H1 (cell line): ENCODE results near the gene ABCG5. TPM values are rescaled to one million over a fixed set of nuclear protein-coding genes. Genes with fewer than 3 reads are reported as not detected.

Experiments
- CTCF ChIA-PET: fragments of 300-600 bp; sonication (Branson Sonifier 250); formaldehyde crosslinking; loops from one replicate; lab custom pipeline; 2021; ENCODE audit not compliant: partially characterized antibody; lab: Charles Lee
- POLR2A ChIA-PET: fragments of 300-600 bp; sonication (Branson Sonifier 250); formaldehyde crosslinking; loops from one replicate; lab custom pipeline; 2021; ENCODE audit warnings: inconsistent platforms; ENCODE audit not compliant: partially characterized antibody; lab: Charles Lee
- DNase-seq, 2 experiments: peaks; one replicate each; pipeline versions ENCODE4 v3.0.0 to v3.0.0-alpha.2; 2010 to 2022; ENCODE audit warnings: low spot score in 2 of 2, low read depth in 1 of 2, mixed read lengths in 1 of 2
- FAIRE-seq: peaks from 2 replicates; lab custom pipeline; 2011; peaks lifted over from hg19 to GRCh38; lab: Jason Lieb, UNC
- H2AFZ ChIP-seq: 2 replicates; pipeline ENCODE4 v1.8.1; 2012; ENCODE audit warnings: low read length, inconsistent platforms
- H2AK5ac ChIP-seq: 2 replicates; pipeline ENCODE4 v1.6.1; 2013; ENCODE audit warnings: low read depth, low read length
- H2BK120ac ChIP-seq: replicated peaks from 2 replicates; pipeline ENCODE3; 2013; ENCODE audit warnings: low read depth, low read length, inconsistent platforms
- H2BK12ac ChIP-seq: 2 replicates; pipeline ENCODE4 v1.6.1; 2013; ENCODE audit warnings: low read depth, low read length
- H2BK15ac ChIP-seq: 2 replicates; pipeline ENCODE4 v1.6.1; 2013; ENCODE audit warnings: low read length
- H2BK20ac ChIP-seq: 2 replicates; pipeline ENCODE4 v1.6.1; 2013; ENCODE audit warnings: low read length
- H2BK5ac ChIP-seq: 2 replicates; pipeline ENCODE4 v1.6.1; 2013; ENCODE audit warnings: low read depth, low read length
- H3K14ac ChIP-seq: 2 replicates; pipeline ENCODE4 v1.6.1; 2013; ENCODE audit warnings: inconsistent platforms; ENCODE audit not compliant: insufficient read length
- H3K18ac ChIP-seq: 2 replicates; pipeline ENCODE4 v1.6.1; 2013; ENCODE audit warnings: low read length; ENCODE audit errors: extremely low read depth
- H3K23ac ChIP-seq: 2 replicates; pipeline ENCODE4 v1.6.1; 2013; ENCODE audit warnings: inconsistent platforms; ENCODE audit not compliant: insufficient read length
- H3K23me2 ChIP-seq: 2 replicates; pipeline ENCODE4 v1.6.1; 2013; ENCODE audit warnings: low read depth, low read length
- H3K27ac ChIP-seq: 2 replicates; pipeline ENCODE4 v1.6.1; 2011; ENCODE audit warnings: low read depth, low read length, inconsistent platforms
- H3K27me3 ChIP-seq, 4 experiments: replicated peaks in 1 of 4; 1 replicate in 1 of 4; 2 replicates in 3 of 4; pipeline versions ENCODE4 v1.6.1 to v1.8.1; 2011 to 2013; ENCODE audit warnings: low read length in 3 of 4, mild to moderate bottlenecking in 3 of 4, inconsistent platforms in 2 of 4, mixed read lengths in 2 of 4, moderate library complexity in 1 of 4; ENCODE audit not compliant: control insufficient read depth in 3 of 4, insufficient read depth in 3 of 4; ENCODE audit errors: extremely low read depth in 1 of 4
- H3K36me3 ChIP-seq, 4 experiments: 2 replicates each; pipeline versions ENCODE4 v1.6.1 to v1.8.1; 2011 to 2013; ENCODE audit warnings: mild to moderate bottlenecking in 4 of 4, low read length in 3 of 4, moderate library complexity in 2 of 4, control low read depth in 1 of 4, inconsistent platforms in 1 of 4; ENCODE audit not compliant: insufficient read depth in 4 of 4, control insufficient read depth in 2 of 4
- H3K4ac ChIP-seq: replicated peaks from 2 replicates; pipeline ENCODE3; 2013; ENCODE audit warnings: low read length, low read depth, mixed read lengths, inconsistent platforms; ENCODE audit not compliant: insufficient read length
- H3K4me1 ChIP-seq, 4 experiments: replicated peaks in 1 of 4; 1 replicate in 1 of 4; 2 replicates in 3 of 4; pipeline versions ENCODE4 v1.6.1 to v1.8.1; 2011 to 2013; ENCODE audit warnings: low read length in 3 of 4, inconsistent platforms in 2 of 4, mixed read lengths in 1 of 4; ENCODE audit not compliant: insufficient read depth in 4 of 4, control insufficient read depth in 3 of 4
- H3K4me2 ChIP-seq, 2 experiments: 2 replicates each; pipeline versions ENCODE4 v1.6.1 to v1.8.1; 2011 to 2013; ENCODE audit warnings: low read depth in 2 of 2, low read length in 2 of 2, control low read depth in 1 of 2, inconsistent platforms in 1 of 2, mild to moderate bottlenecking in 1 of 2; ENCODE audit not compliant: insufficient read depth in 1 of 2
- H3K4me3 ChIP-seq, 4 experiments: fragments of 200-600, 300-600 bp in 1 of 4; sonication (generic), shearing (Covaris generic), sonication (Bioruptor Twin) in 1 of 4; 2 replicates each; pipeline versions ENCODE4 v1.5.1 to v1.8.1; 2011 to 2016; ENCODE audit warnings: low read length in 4 of 4, low read depth in 3 of 4, control low read depth in 2 of 4, inconsistent platforms in 2 of 4, mild to moderate bottlenecking in 2 of 4, mixed read lengths in 1 of 4, moderate library complexity in 1 of 4; ENCODE audit not compliant: insufficient read depth in 2 of 4; ENCODE audit errors: extremely low read depth in 1 of 4
- H3K56ac ChIP-seq: replicated peaks from 2 replicates; pipeline ENCODE3; 2013; ENCODE audit warnings: low read depth, mild to moderate bottlenecking, mixed read lengths, low read length, inconsistent platforms; ENCODE audit not compliant: insufficient read length
- H3K79me1 ChIP-seq: 2 replicates; pipeline ENCODE4 v1.6.1; 2013; ENCODE audit warnings: low read depth, low read length, control low read depth
- H3K79me2 ChIP-seq, 2 experiments: 2 replicates each; pipeline versions ENCODE4 v1.6.1 to v1.8.1; 2012 to 2013; ENCODE audit warnings: low read length in 2 of 2, mild to moderate bottlenecking in 2 of 2, inconsistent platforms in 1 of 2; ENCODE audit not compliant: insufficient read depth in 2 of 2, control insufficient read depth in 1 of 2
- H3K9ac ChIP-seq, 4 experiments: replicated peaks in 1 of 4; 1 replicate in 1 of 4; 2 replicates in 3 of 4; pipeline versions ENCODE4 v1.6.1 to v1.8.1; 2011 to 2013; ENCODE audit warnings: low read depth in 3 of 4, low read length in 3 of 4, control low read depth in 2 of 4, mild to moderate bottlenecking in 2 of 4, moderate library complexity in 2 of 4, inconsistent platforms in 1 of 4; ENCODE audit errors: extremely low read depth in 1 of 4
- H3K9me3 ChIP-seq, 2 experiments: 2 replicates each; pipeline versions ENCODE4 v1.6.1 to v1.8.1; 2012 to 2013; ENCODE audit warnings: mild to moderate bottlenecking in 2 of 2, moderate library complexity in 2 of 2, control low read depth in 1 of 2, inconsistent platforms in 1 of 2, low read depth in 1 of 2, low read length in 1 of 2, mixed read lengths in 1 of 2; ENCODE audit not compliant: insufficient read depth in 2 of 2
- H4K20me1 ChIP-seq, 2 experiments: replicated peaks in 1 of 2; 2 replicates each; pipeline versions ENCODE3 to v1.8.1; 2011 to 2013; ENCODE audit warnings: inconsistent platforms in 2 of 2, low read length in 2 of 2, mild to moderate bottlenecking in 1 of 2; ENCODE audit not compliant: insufficient read depth in 2 of 2, control insufficient read depth in 1 of 2
- H4K5ac ChIP-seq: 2 replicates; pipeline ENCODE4 v1.6.1; 2013; ENCODE audit warnings: low read length, low read depth, mixed read lengths, inconsistent platforms; ENCODE audit not compliant: insufficient read length
- H4K8ac ChIP-seq: 2 replicates; pipeline ENCODE4 v1.8.0; 2013; ENCODE audit warnings: mild to moderate bottlenecking, moderate library complexity, low read length, inconsistent platforms; ENCODE audit not compliant: insufficient read depth; ENCODE audit errors: extremely low read depth
- H4K91ac ChIP-seq: replicated peaks from 2 replicates; pipeline ENCODE3; 2013; ENCODE audit warnings: low read length, mixed read lengths, inconsistent platforms; ENCODE audit not compliant: insufficient read length
- CBX8 ChIP-seq: fragments of 300-800, 300-1000 bp; sonication (generic); IDR thresholded peaks from 2 replicates; pipeline ENCODE4 v1.7.1; 2016; ENCODE audit warnings: low read depth, low read length, borderline replicate concordance
- WGBS, 2 experiments: shearing (Covaris generic) in 1 of 2; methylation state at CpG; one replicate each; pipeline versions ENCODE4 v1.1.6 to v1.1.7; 2013 to 2015; ENCODE audit warnings: low lambda C conversion rate in 2 of 2, mixed read lengths in 2 of 2, inconsistent platforms in 1 of 2, low coverage in 1 of 2, missing lambda C conversion rate in 1 of 2; ENCODE audit not compliant: insufficient replicate concordance in 2 of 2, insufficient coverage in 1 of 2, insufficient read length in 1 of 2; ENCODE audit errors: extremely low coverage in 1 of 2, missing lambda C conversion rate in 1 of 2; 5-methylcytosine and 5-hydroxymethylcytosine counted together
- polyA plus RNA-seq, 7 experiments: library from polyadenylated mRNA; depleted of rRNA in 3 of 7; stranded (reverse) in 5 of 7; unstranded in 2 of 7; fragments of >200 nt in 5 of 7; fragments of 200-250 nt in 2 of 7; gene quantifications; 1 replicate in 5 of 7; 2 replicates in 1 of 7; 4 replicates in 1 of 7; pipeline versions ENCODE4 v1.2.1 to v1.2.3, GENCODE V29; 2011 to 2013; ENCODE audit warnings: missing spikeins in 2 of 7, mixed read lengths in 2 of 7
- total RNA-seq: library from RNA; stranded (reverse); fragmentation: NEBNext Ultra II Directional; extraction: Animal tissue kit (Norgen Biotek cat#: 25700); gene quantifications from 2 replicates; pipeline ENCODE4 v1.2.1, GENCODE V29; 2021

The ABCG5 gene
- total and polyA plus RNA-seq, 2 of the 8 experiments (the other 6 are each of a cell fraction or from before 2014, with no cell fraction given): not detected

DNA sequence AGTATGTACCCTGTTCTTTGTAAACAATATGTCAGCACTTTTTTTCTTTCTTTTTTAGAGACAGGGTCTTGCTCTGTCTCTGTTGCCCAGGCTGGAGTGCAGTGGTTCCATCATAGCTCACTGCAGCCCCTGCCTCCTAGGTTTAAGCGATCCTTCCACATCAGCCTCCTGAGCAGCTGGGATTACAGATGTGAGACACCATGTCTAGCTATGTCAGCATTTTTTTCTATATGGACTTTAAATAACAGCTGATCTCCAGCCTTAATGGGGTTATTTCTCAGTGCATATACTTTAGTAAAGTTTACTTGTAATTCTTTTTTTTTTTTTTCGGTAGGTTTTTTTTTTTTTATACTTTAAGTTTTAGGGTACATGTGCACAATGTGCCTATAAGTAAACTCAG, 26.6 kb downstream of the ABCG5 start:
- Histone ChIP-seq H4K8ac (no peak overlapping the region), H3K56ac (no peak overlapping the region), H3K9me3 (no peaks in the 10 kb centered on the region), H3K23ac (no peak overlapping the region), H2AFZ (no peak overlapping the region), H3K79me1 (no peaks in the 10 kb centered on the region), H2BK12ac (no peak overlapping the region), H2BK120ac (no peak overlapping the region), H3K4me1 (no peaks in the 10 kb centered on the region), H3K4me2 (no peak overlapping the region), H4K91ac (no peak overlapping the region), H3K4me3 (no peak overlapping the region), H3K14ac (no peak overlapping the region), H3K79me2 (no peaks in the 10 kb centered on the region), H3K18ac (no peak overlapping the region), H4K20me1 (no peaks in the 10 kb centered on the region), H4K5ac (no peak overlapping the region), H3K9ac (no peak overlapping the region), H3K36me3 (no peaks in the 10 kb centered on the region), H3K27me3 (no peaks in the 10 kb centered on the region), H3K4ac (no peak overlapping the region), H3K23me2 (no peaks in the 10 kb centered on the region), H2BK5ac (no peak overlapping the region), H3K27ac (no peak overlapping the region), H2AK5ac (no peak overlapping the region), H2BK15ac (no peak overlapping the region), H2BK20ac (no peak overlapping the region)
- ChIA-PET CTCF (interaction anchor here (0.5 to 2.6 kb wide), 3 partner anchors 13 to 1547 kb away, joined by 3 to 13 read pairs (median 3); no protein-coding TSS in a partner anchor), POLR2A (interaction anchor here (0.6 kb wide), 1 partner anchor 18 kb away, joined by 3 read pairs; no protein-coding TSS in a partner anchor)
- DNase-seq (no peak), FAIRE-seq (no peak)
- WGBS, 2 experiments: 54% methylated on average over 2 of the region's 2 CpGs; no CpG with 5 or more reads in 1 of the 2 experiments
- TF ChIP-seq CBX8: no peak
